ENCODE data around the gene MED19.

The MED19 gene

DNA sequence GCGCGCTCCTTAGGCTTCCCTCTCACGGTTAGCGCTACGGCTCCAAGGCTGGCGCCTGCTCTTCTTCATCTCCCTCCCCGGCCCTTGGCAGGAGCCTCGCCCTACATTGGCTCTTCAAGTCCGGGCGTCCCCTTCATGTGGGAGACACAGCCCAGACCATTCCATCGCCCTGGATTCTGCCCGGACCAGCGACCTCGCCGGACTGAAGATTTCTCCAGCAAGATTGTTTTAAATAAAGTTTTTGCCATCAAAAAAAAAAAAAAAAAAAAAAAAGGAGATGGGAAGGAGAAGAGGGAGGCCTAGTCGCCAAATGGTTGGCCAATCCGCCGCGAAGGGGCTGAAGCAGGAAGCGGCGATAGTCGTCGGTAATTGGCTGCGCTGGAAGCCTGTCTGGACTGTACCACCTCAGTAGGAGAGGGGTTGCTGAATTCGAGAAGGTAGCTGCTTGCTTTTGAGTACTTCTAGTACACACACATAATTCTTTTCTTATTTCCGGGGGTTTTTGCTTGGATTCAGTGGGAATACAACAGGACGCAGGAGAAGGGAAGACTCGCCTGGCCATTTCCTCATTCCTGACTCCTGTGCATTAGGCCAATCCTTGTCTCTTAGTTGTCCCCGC lies 44.8 kb downstream of the MED19 start:
- Histone ChIP-seq H3K36me3 (replicated peaks; ENCODE audit: insufficient read depth, low read length) (0 out of 2 replicates have a peak, but pooled peaks cover 4% of the 10 kb centered on the region), H2AFZ (ENCODE audit: low read length) (peak overlapping the region; percentile 92), H3K4me1 (ENCODE audit: low read length) (peaks cover 12% of the 10 kb centered on the region), H3F3A (ENCODE audit: insufficient read depth, low read length) (peaks cover 20% of the 10 kb centered on the region), H3K79me2 (ENCODE audit: low read length) (peaks cover 40% of the 10 kb centered on the region), H3K27me3 (replicated peaks; ENCODE audit: insufficient read depth, low read length) (no peaks in the 10 kb centered on the region), H3K9ac (ENCODE audit: low read length) (peak overlapping the region; percentile 98), H3K4me2 (ENCODE audit: low read depth, low read length) (peak overlapping the region; percentile 99), H3K27ac (ENCODE audit: low read length) (peak overlapping the region; percentile 85), H3K4me3 (ENCODE audit: low read length) (peak overlapping the region; percentile 90), H3K9me2 (replicated peaks; ENCODE audit: insufficient read depth, low read length) (no peaks in the 10 kb centered on the region), H4K20me1 (ENCODE audit: insufficient read depth, low read length) (0 out of 2 replicates have a peak, but pooled peaks cover 4% of the 10 kb centered on the region), H3K9me3 (replicated peaks; ENCODE audit: insufficient read depth, low read length) (no peaks in the 10 kb centered on the region)
- no peak for TF ChIP-seq EZH2 (optimal IDR thresholded peaks at IDR 0.05; ENCODE audit: low read depth, low read length)
- TF ChIP-seq, protein P1, sequence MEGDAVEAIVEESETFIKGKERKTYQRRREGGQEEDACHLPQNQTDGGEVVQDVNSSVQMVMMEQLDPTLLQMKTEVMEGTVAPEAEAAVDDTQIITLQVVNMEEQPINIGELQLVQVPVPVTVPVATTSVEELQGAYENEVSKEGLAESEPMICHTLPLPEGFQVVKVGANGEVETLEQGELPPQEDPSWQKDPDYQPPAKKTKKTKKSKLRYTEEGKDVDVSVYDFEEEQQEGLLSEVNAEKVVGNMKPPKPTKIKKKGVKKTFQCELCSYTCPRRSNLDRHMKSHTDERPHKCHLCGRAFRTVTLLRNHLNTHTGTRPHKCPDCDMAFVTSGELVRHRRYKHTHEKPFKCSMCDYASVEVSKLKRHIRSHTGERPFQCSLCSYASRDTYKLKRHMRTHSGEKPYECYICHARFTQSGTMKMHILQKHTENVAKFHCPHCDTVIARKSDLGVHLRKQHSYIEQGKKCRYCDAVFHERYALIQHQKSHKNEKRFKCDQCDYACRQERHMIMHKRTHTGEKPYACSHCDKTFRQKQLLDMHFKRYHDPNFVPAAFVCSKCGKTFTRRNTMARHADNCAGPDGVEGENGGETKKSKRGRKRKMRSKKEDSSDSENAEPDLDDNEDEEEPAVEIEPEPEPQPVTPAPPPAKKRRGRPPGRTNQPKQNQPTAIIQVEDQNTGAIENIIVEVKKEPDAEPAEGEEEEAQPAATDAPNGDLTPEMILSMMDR (IDR thresholded peaks at IDR 0.05; ENCODE audit: low read length): no peak
- TF ChIP-seq EZH2phosphoT487 (IDR thresholded peaks at IDR 0.05; ENCODE audit: low read length): no peak
- DNase-seq: peak; percentile 98

- H2AFZ ChIP-seq (ENCODE audit: low read length): no peak overlapping the region
- H3K4me3 ChIP-seq (ENCODE audit: low read length): no peak overlapping the region
- H3K79me2 ChIP-seq (ENCODE audit: low read length): peaks cover 30% of the 10 kb centered on the region
- peaks cover 17% of the 10 kb centered on the region for H3F3A ChIP-seq (ENCODE audit: insufficient read depth, low read length)
- H3K9me2 ChIP-seq (replicated peaks; ENCODE audit: insufficient read depth, low read length): no peaks in the 10 kb centered on the region
- TF ChIP-seq EZH2 (optimal IDR thresholded peaks at IDR 0.05; ENCODE audit: low read depth, low read length): no peak
- no peak for TF ChIP-seq EZH2phosphoT487 (IDR thresholded peaks at IDR 0.05; ENCODE audit: low read length)
- TF ChIP-seq, protein P1 (IDR thresholded peaks at IDR 0.05; ENCODE audit: low read length): no peak
- H3K27ac ChIP-seq (ENCODE audit: low read length): no peak overlapping the region
- H3K27me3 ChIP-seq (replicated peaks; ENCODE audit: insufficient read depth, low read length): no peaks in the 10 kb centered on the region
- H3K4me2 ChIP-seq (ENCODE audit: low read depth, low read length): no peak overlapping the region
- no peaks in the 10 kb centered on the region for H3K9me3 ChIP-seq (replicated peaks; ENCODE audit: insufficient read depth, low read length)
- peaks cover 6% of the 10 kb centered on the region for H3K4me1 ChIP-seq (ENCODE audit: low read length)
- no peaks in the 10 kb centered on the region for H3K36me3 ChIP-seq (replicated peaks; ENCODE audit: insufficient read depth, low read length)
- no peaks in the 10 kb centered on the region for H4K20me1 ChIP-seq (ENCODE audit: insufficient read depth, low read length)
- no peak overlapping the region for H3K9ac ChIP-seq (ENCODE audit: low read length)
- DNase-seq: no peak
Observed at GRCh38 chr11:57663975-57664374, 48.0 kb downstream of the MED19 start.

DNA sequence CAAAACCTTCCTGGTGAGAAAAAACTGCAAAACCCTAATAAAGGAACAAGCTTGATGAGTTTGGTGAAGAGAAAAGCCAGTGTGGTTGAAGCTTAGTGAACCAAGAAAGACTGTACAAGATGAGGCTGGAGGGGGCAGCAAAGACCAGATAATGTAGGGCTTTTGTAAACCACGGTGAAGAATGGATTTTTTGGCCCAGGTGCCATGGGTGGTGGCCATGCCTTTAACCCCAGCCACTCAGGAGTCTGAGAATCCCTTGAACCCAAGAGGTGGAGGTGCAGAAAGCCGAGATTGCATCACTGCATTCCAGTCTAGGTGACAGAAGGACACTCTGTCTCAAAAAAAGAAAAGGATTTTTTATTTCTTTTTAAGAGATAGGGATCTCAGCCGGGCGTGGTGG lies 49.1 kb downstream of the MED19 start:
- TF ChIP-seq EZH2phosphoT487 (IDR thresholded peaks at IDR 0.05; ENCODE audit: low read length): no peak
- TF ChIP-seq EZH2 (optimal IDR thresholded peaks at IDR 0.05; ENCODE audit: low read depth, low read length): no peak
- TF ChIP-seq, protein P1 (IDR thresholded peaks at IDR 0.05; ENCODE audit: low read length): no peak; the same call in 1 of the 2 replicates
- peaks cover 34% of the 10 kb centered on the region for H3K79me2 ChIP-seq (ENCODE audit: low read length)
- no peaks in the 10 kb centered on the region for H3K27me3 ChIP-seq (replicated peaks; ENCODE audit: insufficient read depth, low read length)
- H3K9me2 ChIP-seq (replicated peaks; ENCODE audit: insufficient read depth, low read length): no peaks in the 10 kb centered on the region
- H3K9me3 ChIP-seq (replicated peaks; ENCODE audit: insufficient read depth, low read length): no peaks in the 10 kb centered on the region
- H3K4me1 ChIP-seq (ENCODE audit: low read length): peaks cover 6% of the 10 kb centered on the region
- no peak overlapping the region for H3K9ac ChIP-seq (ENCODE audit: low read length)
- no peak overlapping the region for H3K4me2 ChIP-seq (ENCODE audit: low read depth, low read length)
- no peaks in the 10 kb centered on the region for H4K20me1 ChIP-seq (ENCODE audit: insufficient read depth, low read length)
- H3F3A ChIP-seq (ENCODE audit: insufficient read depth, low read length): peaks cover 6% of the 10 kb centered on the region
- no peak overlapping the region for H3K4me3 ChIP-seq (ENCODE audit: low read length)
- DNase-seq: no peak
- no peak overlapping the region for H3K27ac ChIP-seq (ENCODE audit: low read length)
- H3K36me3 ChIP-seq (replicated peaks; ENCODE audit: insufficient read depth, low read length): no peaks in the 10 kb centered on the region
- no peak overlapping the region for H2AFZ ChIP-seq (ENCODE audit: low read length)
